BE2C (cell line): ENCODE results near the gene NAGS.

Experiments used
- DNase-seq: peaks from one replicate; pipeline ENCODE4 v3.0.0-alpha.2; 2020
- H3K27me3 ChIP-seq: fragments of 250-450 bp; sonication (Bioruptor Pico); 2 replicates; pipeline ENCODE4 v1.5.1; 2020; ENCODE audit warnings: mild to moderate bottlenecking
- H3K36me3 ChIP-seq: fragments of 250-450 bp; sonication (Bioruptor Pico); 2 replicates; pipeline ENCODE4 v1.5.1; 2020; ENCODE audit warnings: mild to moderate bottlenecking
- H3K4me1 ChIP-seq: fragments of 250-450 bp; sonication (Bioruptor Pico); 2 replicates; pipeline ENCODE4 v1.5.1; 2020
- H3K4me3 ChIP-seq: 2 replicates; pipeline ENCODE4 v1.5.1; 2011; ENCODE audit warnings: low read depth, low read length
- H3K9me3 ChIP-seq: fragments of 250-450 bp; sonication (Bioruptor Pico); 2 replicates; pipeline ENCODE4 v1.5.1; 2020
- TF ChIP-seq, protein P1 (sequence below): IDR thresholded peaks from 2 replicates; pipeline ENCODE4 v1.5.1; 2012; ENCODE audit warnings: mild to moderate bottlenecking, low read depth, low read length

The NAGS gene

DNA sequence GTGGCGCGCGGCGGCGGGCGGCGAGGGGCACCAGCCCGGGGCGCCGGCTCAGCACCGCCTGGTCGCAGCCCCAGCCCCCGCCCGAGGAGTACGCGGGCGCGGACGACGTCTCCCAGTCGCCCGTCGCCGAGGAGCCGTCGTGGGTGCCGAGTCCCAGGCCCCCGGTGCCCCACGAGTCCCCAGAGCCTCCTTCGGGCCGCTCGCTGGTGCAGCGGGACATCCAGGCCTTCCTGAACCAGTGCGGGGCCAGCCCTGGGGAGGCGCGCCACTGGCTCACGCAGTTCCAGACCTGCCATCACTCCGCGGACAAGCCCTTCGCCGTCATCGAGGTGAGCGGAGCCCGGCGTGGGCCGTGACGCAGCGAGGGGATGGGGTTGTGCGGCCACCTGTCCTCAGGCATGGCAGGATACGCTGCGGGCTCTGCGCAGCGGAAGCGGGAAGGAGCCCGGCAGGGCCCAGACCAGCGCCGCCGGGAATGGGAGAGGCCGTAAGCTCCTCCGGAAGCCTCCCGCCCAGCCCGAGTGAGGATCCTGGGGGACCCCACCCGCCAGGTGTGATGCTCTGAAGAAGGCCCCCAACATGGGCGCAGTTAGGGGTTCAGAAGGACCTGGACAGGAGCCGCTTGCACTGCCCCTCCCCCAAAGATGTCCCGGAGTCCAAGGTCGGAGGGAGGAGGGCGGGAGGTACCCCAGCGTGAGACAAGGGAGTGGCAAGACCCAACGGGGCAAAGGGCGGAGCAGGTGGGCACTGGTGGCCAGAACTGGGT is 522 bp downstream of the NAGS start:
- Histone ChIP-seq H3K36me3 (no peaks in the 10 kb centered on the region; the same call in 1 of the 2 replicates), H3K4me1 (peaks cover 2% of the 10 kb centered on the region), H3K9me3 (no peaks in the 10 kb centered on the region), H3K4me3 (peak overlapping the region; percentile 74), H3K27me3 (peaks cover 23% of the 10 kb centered on the region)
- TF ChIP-seq, protein P1, sequence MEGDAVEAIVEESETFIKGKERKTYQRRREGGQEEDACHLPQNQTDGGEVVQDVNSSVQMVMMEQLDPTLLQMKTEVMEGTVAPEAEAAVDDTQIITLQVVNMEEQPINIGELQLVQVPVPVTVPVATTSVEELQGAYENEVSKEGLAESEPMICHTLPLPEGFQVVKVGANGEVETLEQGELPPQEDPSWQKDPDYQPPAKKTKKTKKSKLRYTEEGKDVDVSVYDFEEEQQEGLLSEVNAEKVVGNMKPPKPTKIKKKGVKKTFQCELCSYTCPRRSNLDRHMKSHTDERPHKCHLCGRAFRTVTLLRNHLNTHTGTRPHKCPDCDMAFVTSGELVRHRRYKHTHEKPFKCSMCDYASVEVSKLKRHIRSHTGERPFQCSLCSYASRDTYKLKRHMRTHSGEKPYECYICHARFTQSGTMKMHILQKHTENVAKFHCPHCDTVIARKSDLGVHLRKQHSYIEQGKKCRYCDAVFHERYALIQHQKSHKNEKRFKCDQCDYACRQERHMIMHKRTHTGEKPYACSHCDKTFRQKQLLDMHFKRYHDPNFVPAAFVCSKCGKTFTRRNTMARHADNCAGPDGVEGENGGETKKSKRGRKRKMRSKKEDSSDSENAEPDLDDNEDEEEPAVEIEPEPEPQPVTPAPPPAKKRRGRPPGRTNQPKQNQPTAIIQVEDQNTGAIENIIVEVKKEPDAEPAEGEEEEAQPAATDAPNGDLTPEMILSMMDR = no peak
- peak; percentile 34 for DNase-seq

- peak; percentile 68 for DNase-seq
Measured at GRCh38 chr17:44005527-44006271, 1.3 kb downstream of the NAGS start.

DNA sequence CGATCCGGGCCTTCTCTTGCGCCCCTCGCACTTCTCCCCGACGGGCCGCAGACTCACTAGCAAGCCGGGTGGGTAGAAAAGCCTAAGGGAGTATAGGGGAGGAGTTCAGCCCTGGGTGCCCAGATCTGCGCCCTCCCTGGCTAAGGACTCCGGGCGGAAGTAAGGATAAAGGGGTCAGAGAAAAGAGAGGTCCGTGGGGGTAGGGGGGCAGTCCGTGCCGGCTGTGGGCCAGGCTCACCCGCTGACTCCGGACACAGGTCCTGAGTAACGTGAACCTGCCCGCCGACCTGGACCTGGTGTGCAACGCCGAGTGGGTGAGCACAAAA is 1.8 kb downstream of the NAGS start:
- H3K27me3 ChIP-seq = peaks cover 23% of the 10 kb centered on the region
- H3K4me1 ChIP-seq = peaks cover 7% of the 10 kb centered on the region
- TF ChIP-seq, protein P1 = no peak
- no peak for DNase-seq
- peak overlapping the region; percentile 74 for H3K4me3 ChIP-seq
- peaks cover 7% of the 10 kb centered on the region for H3K36me3 ChIP-seq
- no peaks in the 10 kb centered on the region for H3K9me3 ChIP-seq

More at GRCh38 chr17:44005527-44006271, 1.3 kb downstream of the NAGS start:
- Histone ChIP-seq H3K4me3 (peak overlapping the region; percentile 74), H3K27me3 (peaks cover 23% of the 10 kb centered on the region), H3K36me3 (peaks cover 4% of the 10 kb centered on the region; the same call in 1 of the 2 replicates), H3K9me3 (no peaks in the 10 kb centered on the region), H3K4me1 (peaks cover 5% of the 10 kb centered on the region)
- TF ChIP-seq, protein P1 = peak; percentile 23; the same call in 1 of the 2 replicates

- TF ChIP-seq, protein P1 = peak; percentile 84
- Histone ChIP-seq H3K9me3 (no peaks in the 10 kb centered on the region), H3K36me3 (peaks cover 12% of the 10 kb centered on the region), H3K27me3 (peaks cover 23% of the 10 kb centered on the region), H3K4me1 (peaks cover 12% of the 10 kb centered on the region), H3K4me3 (peak overlapping the region; percentile 74)
- DNase-seq = peak; percentile 98
Measured at GRCh38 chr17:44006598-44007345, 2.4 kb downstream of the NAGS start.

DNA sequence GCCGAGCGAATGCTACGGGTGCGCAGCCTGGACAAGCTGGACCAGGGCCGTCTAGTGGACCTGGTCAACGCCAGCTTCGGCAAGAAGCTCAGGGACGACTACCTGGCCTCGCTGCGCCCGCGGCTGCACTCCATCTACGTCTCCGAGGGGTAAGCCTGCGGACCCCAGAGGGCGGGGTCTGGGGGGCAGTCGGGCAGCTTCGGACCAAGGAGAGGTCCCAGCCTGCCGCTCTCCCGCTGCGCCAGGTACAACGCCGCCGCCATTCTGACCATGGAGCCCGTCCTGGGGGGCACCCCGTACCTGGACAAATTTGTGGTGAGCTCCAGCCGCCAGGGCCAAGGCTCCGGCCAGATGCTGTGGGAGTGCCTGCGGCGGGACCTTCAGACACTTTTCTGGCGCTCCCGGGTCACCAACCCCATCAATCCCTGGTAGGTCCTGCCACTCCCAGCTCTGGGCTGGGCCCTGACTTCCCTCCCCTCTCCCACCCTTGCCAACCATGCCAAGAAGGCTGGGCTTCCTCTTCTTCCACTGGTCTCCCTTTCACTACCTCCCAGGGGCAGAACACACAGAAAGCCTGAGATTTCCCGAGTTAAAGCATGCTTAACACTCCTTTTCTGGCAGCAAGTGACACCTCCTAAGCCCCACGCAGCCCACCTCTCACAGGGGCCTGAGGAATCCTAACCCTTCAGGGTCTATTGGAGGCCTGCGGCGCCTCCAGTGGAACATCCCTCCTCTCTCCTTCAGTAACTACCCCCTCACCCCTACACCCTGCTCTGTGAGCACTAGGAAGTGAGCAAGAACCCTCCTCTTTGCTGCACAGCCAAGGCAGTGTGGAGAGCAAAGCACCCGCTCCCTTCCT is 3.2 kb downstream of the NAGS start:
- H3K4me3 ChIP-seq = peak overlapping the region; percentile 74
- H3K27me3 ChIP-seq = peaks cover 23% of the 10 kb centered on the region
- H3K36me3 ChIP-seq = peaks cover 12% of the 10 kb centered on the region
- H3K4me1 ChIP-seq = peaks cover 20% of the 10 kb centered on the region
- TF ChIP-seq, protein P1 = no peak
- no peak for DNase-seq
- no peaks in the 10 kb centered on the region for H3K9me3 ChIP-seq
